H9 (cell line): ENCODE results near the gene PCSK2. TPM values are rescaled to one million over a fixed set of nuclear protein-coding genes. Genes with fewer than 3 reads are reported as not detected.

ENCODE experiments used
- DNase-seq: peaks from one replicate; pipeline ENCODE4 v3.0.0-alpha.2; 2017
- H2AFZ ChIP-seq: one replicate; pipeline ENCODE4 v1.6.1; 2013; ENCODE audit warnings: mild to moderate bottlenecking, low read length, control low read depth, moderate library complexity
- H2AK5ac ChIP-seq: 2 replicates; pipeline ENCODE4 v1.6.1; 2013; ENCODE audit warnings: low read length, control low read depth, mixed read lengths; ENCODE audit not compliant: insufficient read length
- H2BK120ac ChIP-seq: one replicate; pipeline ENCODE4 v1.6.1; 2013; ENCODE audit warnings: low read depth, mild to moderate bottlenecking, low read length, control low read depth, inconsistent platforms; ENCODE audit not compliant: poor library complexity, severe bottlenecking
- H2BK12ac ChIP-seq: 2 replicates; pipeline ENCODE4 v1.6.1; 2013; ENCODE audit warnings: low read length, control low read depth, mixed read lengths, low read depth; ENCODE audit not compliant: insufficient read length
- H2BK15ac ChIP-seq: 2 replicates; pipeline ENCODE4 v1.6.1; 2013; ENCODE audit warnings: low read depth, low read length, control low read depth
- H2BK20ac ChIP-seq: one replicate; pipeline ENCODE4 v1.6.1; 2013; ENCODE audit warnings: low read depth, mild to moderate bottlenecking, low read length, control low read depth, inconsistent platforms; ENCODE audit not compliant: poor library complexity, severe bottlenecking
- H2BK5ac ChIP-seq: 2 replicates; pipeline ENCODE4 v1.6.1; 2013; ENCODE audit warnings: low read length, control low read depth, mixed read lengths; ENCODE audit not compliant: insufficient read length
- H3K14ac ChIP-seq: 2 replicates; pipeline ENCODE4 v1.6.1; 2013; ENCODE audit warnings: low read length, control low read depth; ENCODE audit not compliant: insufficient read depth
- H3K18ac ChIP-seq: 2 replicates; pipeline ENCODE4 v1.6.1; 2013; ENCODE audit warnings: low read depth, mild to moderate bottlenecking, mixed read lengths, low read length, control low read depth; ENCODE audit not compliant: insufficient read length
- H3K23ac ChIP-seq: 2 replicates; pipeline ENCODE4 v1.6.1; 2013; ENCODE audit warnings: low read length, control low read depth, mixed read lengths, low read depth; ENCODE audit not compliant: insufficient read length
- H3K23me2 ChIP-seq: 2 replicates; pipeline ENCODE4 v1.6.1; 2013; ENCODE audit warnings: low read depth, mild to moderate bottlenecking, mixed read lengths, low read length, control low read depth; ENCODE audit not compliant: insufficient read length, poor library complexity, severe bottlenecking
- H3K27ac ChIP-seq: 2 replicates; pipeline ENCODE4 v1.5.1; 2013; ENCODE audit warnings: low read length, control low read depth, mixed read lengths, low read depth; ENCODE audit not compliant: insufficient read length
- H3K27me3 ChIP-seq: 2 replicates; pipeline ENCODE4 v1.6.1; 2013; ENCODE audit warnings: low read length, control low read depth, inconsistent platforms; ENCODE audit not compliant: insufficient read depth
- H3K4ac ChIP-seq: 2 replicates; pipeline ENCODE4 v1.6.1; 2013; ENCODE audit warnings: low read depth, mild to moderate bottlenecking, control low read depth, inconsistent platforms, low read length, moderate library complexity
- H3K4me1 ChIP-seq: 2 replicates; pipeline ENCODE4 v1.6.1; 2013; ENCODE audit warnings: low read length, control low read depth, inconsistent platforms; ENCODE audit not compliant: insufficient read depth
- H3K4me2 ChIP-seq: 2 replicates; pipeline ENCODE4 v1.6.1; 2013; ENCODE audit warnings: low read length, control low read depth, mixed read lengths; ENCODE audit not compliant: insufficient read length, insufficient read depth
- H3K56ac ChIP-seq: 2 replicates; pipeline ENCODE4 v1.6.1; 2013; ENCODE audit warnings: low read depth, mild to moderate bottlenecking, mixed read lengths, low read length, control low read depth; ENCODE audit not compliant: insufficient read length
- H3K79me1 ChIP-seq: 2 replicates; pipeline ENCODE4 v1.6.1; 2013; ENCODE audit warnings: low read depth, mild to moderate bottlenecking, moderate library complexity, low read length, control low read depth, inconsistent platforms; ENCODE audit not compliant: insufficient read depth, poor library complexity, severe bottlenecking
- H3K79me2 ChIP-seq: 2 replicates; pipeline ENCODE4 v1.6.1; 2013; ENCODE audit warnings: low read length, control low read depth, inconsistent platforms; ENCODE audit not compliant: insufficient read depth
- H3K9ac ChIP-seq: 2 replicates; pipeline ENCODE4 v1.6.1; 2013; ENCODE audit warnings: low read length, control low read depth, mixed read lengths; ENCODE audit not compliant: insufficient read length; ENCODE audit errors: extremely low read depth
- H3K9me3 ChIP-seq: one replicate; pipeline ENCODE4 v1.6.1; 2013; ENCODE audit warnings: low read depth, low read length, inconsistent platforms; ENCODE audit not compliant: control insufficient read depth
- H3T11ph ChIP-seq: one replicate; pipeline ENCODE4 v1.6.1; 2013; ENCODE audit warnings: mild to moderate bottlenecking, low read length, control low read depth, inconsistent platforms
- H4K20me1 ChIP-seq: one replicate; pipeline ENCODE4 v1.6.1; 2013; ENCODE audit not compliant: control insufficient read depth, insufficient read length, insufficient read depth
- H4K5ac ChIP-seq: 2 replicates; pipeline ENCODE4 v1.6.1; 2013; ENCODE audit warnings: low read depth, mild to moderate bottlenecking, mixed read lengths, low read length, control low read depth; ENCODE audit not compliant: insufficient read length
- H4K8ac ChIP-seq: replicated peaks from 2 replicates; pipeline ENCODE4 v1.6.1; 2013; ENCODE audit warnings: low read length, control low read depth, mixed read lengths, low read depth; ENCODE audit not compliant: insufficient read length
- H4K91ac ChIP-seq: 2 replicates; pipeline ENCODE4 v1.6.1; 2013; ENCODE audit warnings: low read depth, mild to moderate bottlenecking, moderate library complexity, mixed read lengths, low read length, control low read depth; ENCODE audit not compliant: insufficient read length
- H3K27ac Mint-ChIP-seq, 3 experiments: 2 replicates in 2 of 3; 3 replicates in 1 of 3; pipeline ENCODE4 v1.8.0; 2020 to 2021; ENCODE audit warnings: mixed read lengths in 3 of 3, mild to moderate bottlenecking in 1 of 3, moderate library complexity in 1 of 3
- H3K27me3 Mint-ChIP-seq: 2 replicates; pipeline ENCODE4 v1.8.0; 2021; ENCODE audit warnings: low read depth, mild to moderate bottlenecking, moderate library complexity, mixed read lengths
- H3K36me3 Mint-ChIP-seq, 3 experiments: 2 replicates in 2 of 3; 3 replicates in 1 of 3; pipeline ENCODE4 v1.8.0; 2020 to 2021; ENCODE audit warnings: low read depth in 3 of 3, mixed read lengths in 3 of 3; ENCODE audit not compliant: insufficient read depth in 1 of 3
- H3K4me1 Mint-ChIP-seq, 2 experiments: 2 replicates each; pipeline ENCODE4 v1.8.0; 2020; ENCODE audit warnings: mixed read lengths in 2 of 2
- H3K4me3 Mint-ChIP-seq, 2 experiments: 2 replicates in 1 of 2; 3 replicates in 1 of 2; pipeline ENCODE4 v1.8.0; 2020 to 2021; ENCODE audit warnings: mild to moderate bottlenecking in 2 of 2, mixed read lengths in 2 of 2, moderate library complexity in 1 of 2
- H3K9me3 Mint-ChIP-seq, 2 experiments: 2 replicates in 1 of 2; 3 replicates in 1 of 2; pipeline ENCODE4 v1.8.0; 2020; ENCODE audit warnings: mild to moderate bottlenecking in 2 of 2, mixed read lengths in 2 of 2, moderate library complexity in 1 of 2
- CTCF ChIP-seq: fragments of 200-600 bp; sonication (generic); conservative IDR thresholded peaks from 3 replicates; pipeline ENCODE4 v1.8.0; 2021; ENCODE audit warnings: antibody characterized with exemption, mild to moderate bottlenecking
- WGBS: extraction: QIAGEN DNeasy Blood & Tissue Kit; methylation state at CpG from one replicate; pipeline ENCODE4 v1.1.7; 2013; ENCODE audit warnings: missing lambda C conversion rate, low lambda C conversion rate, mixed read lengths; ENCODE audit not compliant: insufficient read length; ENCODE audit errors: extremely low coverage; 5-methylcytosine and 5-hydroxymethylcytosine counted together
- total RNA-seq: library from RNA; stranded (reverse); gene quantifications from 2 replicates; pipeline ENCODE4 v1.2.1, GENCODE V29; 2021

Gene PCSK2
- total RNA-seq, 1 experiment from 2014 or later = 2.8 TPM

GRCh38 chr20:17494201-17494600 lies 267.4 kb downstream of the PCSK2 start:
- no peaks in the 10 kb centered on the region for H3K4me1 Mint-ChIP-seq
- Histone ChIP-seq H3K4me2 (no peak overlapping the region), H3T11ph (no peak overlapping the region), H2BK15ac (no peak overlapping the region), H2AK5ac (no peak overlapping the region), H3K9ac (no peak overlapping the region), H4K5ac (no peak overlapping the region), H3K14ac (no peak overlapping the region; the same call in 1 of the 2 replicates), H3K4me1 (no peaks in the 10 kb centered on the region), H3K23me2 (no peaks in the 10 kb centered on the region), H4K91ac (no peak overlapping the region), H3K56ac (no peak overlapping the region), H2BK120ac (no peak overlapping the region), H3K4ac (no peak overlapping the region), H2BK12ac (no peak overlapping the region), H3K18ac (no peak overlapping the region), H3K9me3 (no peaks in the 10 kb centered on the region), H4K8ac (no peak overlapping the region), H3K27me3 (no peaks in the 10 kb centered on the region; the same call in 1 of the 2 replicates), H3K79me1 (no peaks in the 10 kb centered on the region), H2BK5ac (no peak overlapping the region), H3K23ac (no peak overlapping the region), H2BK20ac (no peak overlapping the region), H4K20me1 (no peaks in the 10 kb centered on the region), H3K79me2 (0 out of 2 replicates have a peak, but pooled peaks cover 2% of the 10 kb centered on the region), H2AFZ (no peak overlapping the region), H3K27ac (no peak overlapping the region)
- peaks cover 0 to 16% (median 0%) of the 10 kb centered on the region in 3 experiments; a peak in 3 of 7 replicates for H3K36me3 Mint-ChIP-seq
- no CpG with 5 or more reads among the region's 7 CpGs for WGBS
- TF ChIP-seq CTCF = no peak
- no peak overlapping the region for H3K4me3 Mint-ChIP-seq
- no peaks in the 10 kb centered on the region for H3K9me3 Mint-ChIP-seq
- peak; percentile 12 for DNase-seq
- no peaks in the 10 kb centered on the region for H3K27me3 Mint-ChIP-seq
- no peak overlapping the region for H3K27ac Mint-ChIP-seq
